PC-9 (cell line): ENCODE data around the gene NIPA2.

Experiments
- EZH2 ChIP-seq: fragments of 200-600 bp; sonication (generic); IDR thresholded peaks from 2 replicates; pipeline ENCODE4 v1.8.0; 2017; ENCODE audit warnings: antibody characterized with exemption, low read depth
- TF ChIP-seq, protein P1 (sequence below): fragments of 200-600 bp; sonication (generic); conservative IDR thresholded peaks from 2 replicates; pipeline ENCODE4 v1.6.1; 2017; ENCODE audit warnings: mixed run types, antibody characterized with exemption, mild to moderate bottlenecking, moderate library complexity

DNA sequence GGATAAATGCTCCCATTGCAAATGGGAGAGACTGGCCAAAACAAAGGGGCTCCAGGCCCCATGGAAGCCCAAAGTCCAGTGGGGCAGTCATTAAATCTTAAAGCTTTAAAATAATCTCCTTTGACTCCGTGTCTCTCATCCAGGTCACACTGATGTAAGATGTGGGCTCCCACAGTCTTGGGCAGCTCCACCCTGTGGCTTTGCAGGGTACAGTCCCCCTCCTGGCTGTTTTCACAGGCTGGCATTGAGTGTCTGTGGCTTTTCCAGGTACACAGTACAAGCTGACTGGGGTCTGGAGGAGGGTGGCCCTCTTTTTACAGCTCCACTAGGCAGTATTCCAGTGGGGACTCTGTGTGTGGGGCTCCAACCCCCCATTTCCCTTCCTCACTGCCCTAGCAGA lies 45.9 kb downstream of the NIPA2 start:
- TF ChIP-seq EZH2, result no peak
- TF ChIP-seq, protein P1, sequence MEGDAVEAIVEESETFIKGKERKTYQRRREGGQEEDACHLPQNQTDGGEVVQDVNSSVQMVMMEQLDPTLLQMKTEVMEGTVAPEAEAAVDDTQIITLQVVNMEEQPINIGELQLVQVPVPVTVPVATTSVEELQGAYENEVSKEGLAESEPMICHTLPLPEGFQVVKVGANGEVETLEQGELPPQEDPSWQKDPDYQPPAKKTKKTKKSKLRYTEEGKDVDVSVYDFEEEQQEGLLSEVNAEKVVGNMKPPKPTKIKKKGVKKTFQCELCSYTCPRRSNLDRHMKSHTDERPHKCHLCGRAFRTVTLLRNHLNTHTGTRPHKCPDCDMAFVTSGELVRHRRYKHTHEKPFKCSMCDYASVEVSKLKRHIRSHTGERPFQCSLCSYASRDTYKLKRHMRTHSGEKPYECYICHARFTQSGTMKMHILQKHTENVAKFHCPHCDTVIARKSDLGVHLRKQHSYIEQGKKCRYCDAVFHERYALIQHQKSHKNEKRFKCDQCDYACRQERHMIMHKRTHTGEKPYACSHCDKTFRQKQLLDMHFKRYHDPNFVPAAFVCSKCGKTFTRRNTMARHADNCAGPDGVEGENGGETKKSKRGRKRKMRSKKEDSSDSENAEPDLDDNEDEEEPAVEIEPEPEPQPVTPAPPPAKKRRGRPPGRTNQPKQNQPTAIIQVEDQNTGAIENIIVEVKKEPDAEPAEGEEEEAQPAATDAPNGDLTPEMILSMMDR, result no peak
